ACC112 (cell line): ENCODE data around the gene TBCE.

Experiments used
- H2AFZ ChIP-seq: fragments of 200-600 bp; sonication (generic); one replicate; pipeline ENCODE4 v1.6.0; 2017; ENCODE audit warnings: antibody characterized with exemption, low read length; ENCODE audit not compliant: unreplicated experiment
- H3K27ac ChIP-seq: fragments of 200-600 bp; sonication (generic); 2 replicates; pipeline ENCODE4 v1.5.1; 2014; ENCODE audit warnings: low read depth, mild to moderate bottlenecking, antibody characterized with exemption, low read length, moderate library complexity
- H3K27me3 ChIP-seq: fragments of 200-600 bp; sonication (generic); 2 replicates; pipeline ENCODE4 v1.6.1; 2014; ENCODE audit warnings: mild to moderate bottlenecking, antibody characterized with exemption, low read length, moderate library complexity, mixed read lengths; ENCODE audit not compliant: insufficient read depth
- H3K36me3 ChIP-seq: fragments of 200-600 bp; sonication (generic); 2 replicates; pipeline ENCODE4 v1.6.1; 2016; ENCODE audit warnings: mild to moderate bottlenecking, antibody characterized with exemption, low read length, moderate library complexity, mixed read lengths; ENCODE audit not compliant: insufficient read depth
- H3K4me1 ChIP-seq: fragments of 200-600 bp; sonication (generic); one replicate; pipeline ENCODE4 v1.6.1; 2016; ENCODE audit warnings: low read length, mixed read lengths; ENCODE audit not compliant: insufficient read depth, unreplicated experiment, control insufficient read depth
- H3K4me3 ChIP-seq: fragments of 200-600 bp; sonication (generic); 2 replicates; pipeline ENCODE4 v1.5.1; 2014; ENCODE audit warnings: mild to moderate bottlenecking, low read depth, low read length
- H3K79me2 ChIP-seq: fragments of 200-600 bp; sonication (generic); one replicate; pipeline ENCODE4 v1.6.0; 2016; ENCODE audit warnings: low read length; ENCODE audit not compliant: control insufficient read depth, unreplicated experiment, insufficient read depth

Gene TBCE

GRCh38 chr1:235427447-235427846 is 60.2 kb downstream of the TBCE start:
- no peaks in the 10 kb centered on the region for H3K27me3 ChIP-seq
- H3K4me3 ChIP-seq: no peak overlapping the region
- H3K27ac ChIP-seq: no peak overlapping the region
- 0 out of 2 replicates have a peak, but pooled peaks cover 6% of the 10 kb centered on the region for H3K36me3 ChIP-seq
- no peak overlapping the region for H2AFZ ChIP-seq
- H3K79me2 ChIP-seq: no peaks in the 10 kb centered on the region
- H3K4me1 ChIP-seq: no peaks in the 10 kb centered on the region

- Histone ChIP-seq H3K79me2 (no peaks in the 10 kb centered on the region), H3K36me3 (0 out of 2 replicates have a peak, but pooled peaks cover 6% of the 10 kb centered on the region), H3K4me3 (no peak overlapping the region), H3K4me1 (no peaks in the 10 kb centered on the region), H3K27me3 (no peaks in the 10 kb centered on the region), H2AFZ (no peak overlapping the region), H3K27ac (no peak overlapping the region)
These were observed 61.9 kb downstream of the TBCE start for GRCh38 chr1:235429143-235429542.

GRCh38 chr1:235430991-235431390 is 63.8 kb downstream of the TBCE start:
- no peak overlapping the region for H3K27ac ChIP-seq

GRCh38 chr1:235434001-235434400 is 66.8 kb downstream of the TBCE start:
- Histone ChIP-seq H3K27ac (no peak overlapping the region), H3K4me3 (no peak overlapping the region), H3K36me3 (peaks cover 11% of the 10 kb centered on the region), H3K27me3 (no peaks in the 10 kb centered on the region), H3K4me1 (no peaks in the 10 kb centered on the region), H3K79me2 (no peaks in the 10 kb centered on the region), H2AFZ (no peak overlapping the region)

More at GRCh38 chr1:235430991-235431390, 63.8 kb downstream of the TBCE start:
- Histone ChIP-seq H3K36me3 (peaks cover 11% of the 10 kb centered on the region), H3K27me3 (no peaks in the 10 kb centered on the region), H3K4me1 (no peaks in the 10 kb centered on the region), H3K4me3 (no peak overlapping the region), H3K79me2 (no peaks in the 10 kb centered on the region), H2AFZ (no peak overlapping the region)

- Histone ChIP-seq H3K79me2 (no peaks in the 10 kb centered on the region), H3K4me3 (no peak overlapping the region), H3K27ac (no peak overlapping the region), H3K4me1 (peaks cover 11% of the 10 kb centered on the region), H2AFZ (no peak overlapping the region), H3K36me3 (peaks cover 25% of the 10 kb centered on the region), H3K27me3 (no peaks in the 10 kb centered on the region)
These were observed 74.0 kb downstream of the TBCE start for GRCh38 chr1:235441159-235441685.

GRCh38 chr1:235442788-235443429 is 75.7 kb downstream of the TBCE start:
- Histone ChIP-seq H3K79me2 (no peaks in the 10 kb centered on the region), H3K4me3 (peak overlapping the region; percentile 2; the same call in 1 of the 2 replicates), H3K27ac (peak overlapping the region; percentile 89), H3K36me3 (peaks cover 27% of the 10 kb centered on the region), H2AFZ (no peak overlapping the region), H3K4me1 (peaks cover 11% of the 10 kb centered on the region), H3K27me3 (no peaks in the 10 kb centered on the region)

GRCh38 chr1:235448616-235449015 is 81.4 kb downstream of the TBCE start:
- H3K36me3 ChIP-seq: peaks cover 53% of the 10 kb centered on the region
- no peaks in the 10 kb centered on the region for H3K27me3 ChIP-seq

GRCh38 chr1:235450433-235450832 is 83.2 kb downstream of the TBCE start:
- H3K27ac ChIP-seq: no peak overlapping the region
- peaks cover 42% of the 10 kb centered on the region for H3K36me3 ChIP-seq
- H3K4me1 ChIP-seq: no peaks in the 10 kb centered on the region
- no peaks in the 10 kb centered on the region for H3K79me2 ChIP-seq
- no peaks in the 10 kb centered on the region for H3K27me3 ChIP-seq
- no peak overlapping the region for H2AFZ ChIP-seq
- no peak overlapping the region for H3K4me3 ChIP-seq

More at GRCh38 chr1:235448616-235449015, 81.4 kb downstream of the TBCE start:
- no peak overlapping the region for H3K4me3 ChIP-seq
- H3K79me2 ChIP-seq: no peaks in the 10 kb centered on the region
- no peak overlapping the region for H2AFZ ChIP-seq
- H3K4me1 ChIP-seq: no peaks in the 10 kb centered on the region
- no peak overlapping the region for H3K27ac ChIP-seq

- Histone ChIP-seq H3K36me3 (peaks cover 42% of the 10 kb centered on the region), H3K27me3 (no peaks in the 10 kb centered on the region), H3K4me3 (no peak overlapping the region), H2AFZ (no peak overlapping the region), H3K79me2 (no peaks in the 10 kb centered on the region), H3K4me1 (no peaks in the 10 kb centered on the region), H3K27ac (no peak overlapping the region)
These were observed 83.8 kb downstream of the TBCE start for GRCh38 chr1:235450886-235451483.

GRCh38 chr1:235454021-235454420 is 86.8 kb downstream of the TBCE start:
- Histone ChIP-seq H3K4me1 (no peaks in the 10 kb centered on the region), H3K36me3 (peaks cover 26% of the 10 kb centered on the region), H3K79me2 (no peaks in the 10 kb centered on the region), H3K4me3 (no peak overlapping the region), H3K27me3 (no peaks in the 10 kb centered on the region), H2AFZ (no peak overlapping the region), H3K27ac (no peak overlapping the region)

- no peak overlapping the region for H3K4me3 ChIP-seq
- no peaks in the 10 kb centered on the region for H3K4me1 ChIP-seq
- H2AFZ ChIP-seq: no peak overlapping the region
- H3K27me3 ChIP-seq: no peaks in the 10 kb centered on the region
- no peak overlapping the region for H3K27ac ChIP-seq
- no peaks in the 10 kb centered on the region for H3K79me2 ChIP-seq
- H3K36me3 ChIP-seq: peaks cover 16% of the 10 kb centered on the region
These were observed 87.9 kb downstream of the TBCE start for GRCh38 chr1:235455097-235455496.
